ENCODE results near the gene SHPK. TPM values are rescaled to one million over a fixed set of nuclear protein-coding genes. Genes with fewer than 3 reads are reported as not detected.
"Not testable (repeated sequence)": the region's sequence is repeated elsewhere in the genome, so short reads cannot be mapped to it uniquely, and the experiment has no call there.

SHPK gene
- polyA plus RNA-seq, 2 of the 4 experiments (the other 2 are of a cell fraction): 10.7 to 11.2 TPM

GRCh38 chr17:3565143-3565542 lies 70.9 kb downstream of the SHPK start:
- TF ChIP-seq CBX8 (IDR thresholded peaks at IDR 0.05) (no peak), POLR2A (IDR thresholded peaks at IDR 0.05; ENCODE audit: low read length) (no peak), RNF2 (IDR thresholded peaks at IDR 0.05; ENCODE audit: borderline replicate concordance, low read depth) (no peak), HOXA7 (CRISPR knock-in tag; IDR thresholded peaks at IDR 0.05) (no peak), HMGXB4 (CRISPR knock-in tag; IDR thresholded peaks at IDR 0.05; ENCODE audit: borderline replicate concordance) (no peak), CBX2 (IDR thresholded peaks at IDR 0.05; ENCODE audit: borderline replicate concordance, low read depth) (no peak), FOSB (CRISPR knock-in tag; IDR thresholded peaks at IDR 0.05) (no peak), EP300 (IDR thresholded peaks at IDR 0.05) (no peak), HOXB13 (CRISPR knock-in tag; IDR thresholded peaks at IDR 0.05; ENCODE audit: low read depth) (no peak), HOXB5 (CRISPR knock-in tag; IDR thresholded peaks at IDR 0.05) (no peak), REST (IDR thresholded peaks at IDR 0.05) (no peak), ZC3H11A (IDR thresholded peaks at IDR 0.05) (no peak), RFX5 (IDR thresholded peaks at IDR 0.05) (no peak)
- CTCF ChIA-PET: interaction anchor here (1.0 kb wide), 2 partner anchors 10 kb away, joined by 3 to 5 read pairs; no protein-coding TSS in a partner anchor
- Histone ChIP-seq H3K4me2 (no peak overlapping the region), H3K4me1 (0 out of 3 replicates have a peak, but pooled peaks cover 4% of the 10 kb centered on the region), H3K9me3 (no peaks in the 10 kb centered on the region), H3K4me3 (no peak overlapping the region), H3K27ac (no peak overlapping the region)
- FAIRE-seq (no peak), ATAC-seq (no peak), DNase-seq (ENCODE audit: low read depth in 1 of 2, low spot score in 1 of 2) (no peak)
- 79% methylated on average over 4 of the region's 4 CpGs for WGBS (ENCODE audit: missing lambda C conversion rate)
- POLR2A ChIA-PET: no interaction called here

- H3K27ac ChIP-seq; H3K4me1 ChIP-seq; H3K9me3 ChIP-seq; H3K4me3 ChIP-seq; DNase-seq (ENCODE audit: low read depth in 1 of 2, low spot score in 1 of 2); CTCF ChIA-PET; H3K4me2 ChIP-seq; POLR2A ChIA-PET; FAIRE-seq; ATAC-seq: not testable (repeated sequence)
- 88% methylated on average over 3 of the region's 28 CpGs for WGBS (ENCODE audit: missing lambda C conversion rate)
Measured at GRCh38 chr17:3564241-3564640, 71.8 kb downstream of the SHPK start.

- 0 out of 3 replicates have a peak, but pooled peaks cover 4% of the 10 kb centered on the region for H3K4me1 ChIP-seq
- ChIA-PET POLR2A (no interaction called here), CTCF (no interaction called here)
- FAIRE-seq (no peak), DNase-seq (ENCODE audit: low read depth in 1 of 2, low spot score in 1 of 2) (no peak), ATAC-seq (no peak)
- H3K4me2 ChIP-seq: no peak overlapping the region
- no peaks in the 10 kb centered on the region for H3K9me3 ChIP-seq
- no peak overlapping the region for H3K4me3 ChIP-seq
- TF ChIP-seq HMGXB4 (CRISPR knock-in tag; IDR thresholded peaks at IDR 0.05; ENCODE audit: borderline replicate concordance) (no peak), KDM1A (IDR thresholded peaks at IDR 0.05; ENCODE audit: low read depth) (no peak), HES2 (IDR thresholded peaks at IDR 0.05) (no peak), EP300 (IDR thresholded peaks at IDR 0.05) (no peak), NR3C1 (IDR thresholded peaks at IDR 0.05) (no peak), CHD2 (IDR thresholded peaks at IDR 0.05; ENCODE audit: low read length, partially characterized antibody) (no peak), EHF (CRISPR knock-in tag; IDR thresholded peaks at IDR 0.05) (no peak), PBX3 (IDR thresholded peaks at IDR 0.05) (no peak), ATOH8 (CRISPR knock-in tag; IDR thresholded peaks at IDR 0.05; ENCODE audit: low read depth) (no peak), BHLHE40 (IDR thresholded peaks at IDR 0.05; ENCODE audit: low read depth, low read length) (no peak), POLR2A (IDR thresholded peaks at IDR 0.05; ENCODE audit: low read length) (no peak), HDAC2 (IDR thresholded peaks at IDR 0.05) (no peak), SMC3 (IDR thresholded peaks at IDR 0.05) (no peak)
- no peak overlapping the region for H3K27ac ChIP-seq
- 70% methylated on average over 9 of the region's 9 CpGs for WGBS (ENCODE audit: missing lambda C conversion rate)
Measured at GRCh38 chr17:3559270-3559645, 76.8 kb downstream of the SHPK start.

Data from A549 (cell line).